ENCODE measurements around the gene RNF146. TPM values are rescaled to one million over a fixed set of nuclear protein-coding genes. Genes with fewer than 3 reads are reported as not detected.
"Not testable (repeated sequence)": the region's sequence is repeated elsewhere in the genome, so short reads cannot be mapped to it uniquely, and the experiment has no call there.

The RNF146 gene
- 10 to 100 TPM in 1 of 2 experiments, 1 to 10 TPM in 1; 9.7 to 10.8 TPM for total RNA-seq

GRCh38 chr6:127266178-127266891, at the start of gene RNF146:
Gene RNF146, plus strand, starts transcription at chr6:127266864. Its CDS starts 13,475 bp downstream, at chr6:127280339.
- intact Hi-C loops (cut with micrococcal nuclease), result loop anchor here (1.0 to 10.0 kb wide), 10 partner anchors 25 to 1962 kb away; partner anchors contain the start of genes CENPW, ECHDC1, HDDC2 and NCOA7
- Mint-ChIP-seq H3K27ac (peak within 1 kb of the TSS; percentile 100), H3K27me3 (ENCODE audit: low read depth) (no peaks in the 10 kb centered on the region), H3K9me3 (no peaks in the 10 kb centered on the region), H3K4me3 (peak within 1 kb of the TSS; percentile 100), H3K36me3 (ENCODE audit: low read depth) (peaks cover 7% of the 10 kb centered on the region), H3K4me1 (ENCODE audit: low read depth) (peaks cover 25% of the 10 kb centered on the region)
- peak; percentile 74 for DNase-seq
- CTCF ChIA-PET, result interaction anchor here (0.6 to 4.5 kb wide), 21 partner anchors 8 to 279 kb away, joined by 3 to 24 read pairs (median 4); partner anchors contain the start of gene MTCL3

- DNase-seq, result no peak
- Mint-ChIP-seq H3K27me3 (ENCODE audit: low read depth) (peaks cover 19% of the 10 kb centered on the region), H3K9me3 (no peaks in the 10 kb centered on the region), H3K4me1 (ENCODE audit: low read depth) (no peaks in the 10 kb centered on the region), H3K4me3 (no peak overlapping the region), H3K27ac (no peak overlapping the region), H3K36me3 (ENCODE audit: low read depth) (no peaks in the 10 kb centered on the region)
- intact Hi-C loops (cut with micrococcal nuclease), result no loop called here
- CTCF ChIA-PET, result interaction anchor here (1.2 kb wide), 1 partner anchor 46 kb away, joined by 3 read pairs; no protein-coding TSS in a partner anchor
Measured at GRCh38 chr6:127219869-127220268, 46.8 kb upstream of the RNF146 start.

GRCh38 chr6:127221201-127221600, 45.5 kb upstream of the RNF146 start:
- no peak for DNase-seq
- CTCF ChIA-PET, result interaction anchor here (0.9 to 1.2 kb wide), 2 partner anchors 9 to 45 kb away, joined by 3 read pairs; no protein-coding TSS in a partner anchor
- Mint-ChIP-seq H3K9me3 (no peaks in the 10 kb centered on the region), H3K27me3 (ENCODE audit: low read depth) (peaks cover 18% of the 10 kb centered on the region), H3K27ac (no peak overlapping the region), H3K36me3 (ENCODE audit: low read depth) (no peaks in the 10 kb centered on the region), H3K4me3 (no peak overlapping the region), H3K4me1 (ENCODE audit: low read depth) (no peaks in the 10 kb centered on the region)
- intact Hi-C loops (cut with micrococcal nuclease), result no loop called here

GRCh38 chr6:127222418-127222817, 44.2 kb upstream of the RNF146 start:
- CTCF ChIA-PET, result no interaction called here
- Mint-ChIP-seq H3K9me3 (no peaks in the 10 kb centered on the region), H3K4me3 (no peak overlapping the region), H3K36me3 (ENCODE audit: low read depth) (no peaks in the 10 kb centered on the region), H3K4me1 (ENCODE audit: low read depth) (no peaks in the 10 kb centered on the region), H3K27me3 (ENCODE audit: low read depth) (peaks cover 16% of the 10 kb centered on the region), H3K27ac (no peak overlapping the region)
- intact Hi-C loops (cut with micrococcal nuclease), result no loop called here
- no peak for DNase-seq

- CTCF ChIA-PET, result no interaction called here
- intact Hi-C loops (cut with micrococcal nuclease), result no loop called here
- H3K27me3 Mint-ChIP-seq (ENCODE audit: low read depth), result peaks cover 22% of the 10 kb centered on the region
Measured at GRCh38 chr6:127225497-127225896, 41.2 kb upstream of the RNF146 start.

GRCh38 chr6:127233819-127234218, 32.8 kb upstream of the RNF146 start:
- H3K4me3 Mint-ChIP-seq; CTCF ChIA-PET; H3K4me1 Mint-ChIP-seq (ENCODE audit: low read depth); DNase-seq; H3K36me3 Mint-ChIP-seq (ENCODE audit: low read depth); H3K27ac Mint-ChIP-seq; intact Hi-C loops (cut with micrococcal nuclease): not testable (repeated sequence)
- Mint-ChIP-seq H3K27me3 (ENCODE audit: low read depth) (peaks cover 12% of the 10 kb centered on the region), H3K9me3 (peaks cover 16% of the 10 kb centered on the region)

More at GRCh38 chr6:127225497-127225896, 41.2 kb upstream of the RNF146 start:
- Mint-ChIP-seq H3K4me1 (ENCODE audit: low read depth) (no peaks in the 10 kb centered on the region), H3K9me3 (peaks cover 4% of the 10 kb centered on the region), H3K27ac (no peak overlapping the region), H3K36me3 (ENCODE audit: low read depth) (no peaks in the 10 kb centered on the region), H3K4me3 (no peak overlapping the region)
- no peak for DNase-seq

GRCh38 chr6:127243501-127243900, 23.2 kb upstream of the RNF146 start:
- no peaks in the 10 kb centered on the region for H3K4me1 Mint-ChIP-seq (ENCODE audit: low read depth)
- intact Hi-C loops (cut with micrococcal nuclease), result no loop called here
- H3K36me3 Mint-ChIP-seq (ENCODE audit: low read depth), result no peaks in the 10 kb centered on the region
- DNase-seq, result no peak
- H3K9me3 Mint-ChIP-seq, result no peaks in the 10 kb centered on the region
- H3K27me3 Mint-ChIP-seq (ENCODE audit: low read depth), result peaks cover 2% of the 10 kb centered on the region
- H3K4me3 Mint-ChIP-seq, result no peak overlapping the region
- CTCF ChIA-PET, result no interaction called here
- no peak overlapping the region for H3K27ac Mint-ChIP-seq

GRCh38 chr6:127247114-127248096, 19.3 kb upstream of the RNF146 start:
- Mint-ChIP-seq H3K27me3 (ENCODE audit: low read depth) (peaks cover 3% of the 10 kb centered on the region), H3K9me3 (no peaks in the 10 kb centered on the region), H3K27ac (no peak overlapping the region), H3K4me3 (no peak overlapping the region), H3K36me3 (ENCODE audit: low read depth) (no peaks in the 10 kb centered on the region), H3K4me1 (ENCODE audit: low read depth) (no peaks in the 10 kb centered on the region)
- intact Hi-C loops (cut with micrococcal nuclease), result no loop called here
- DNase-seq, result no peak
- CTCF ChIA-PET, result interaction anchor here (1.5 kb wide), 1 partner anchor 19 kb away, joined by 4 read pairs; the partner anchor contains the start of gene RNF146

GRCh38 chr6:127249621-127250020, 17.0 kb upstream of the RNF146 start:
- no peak overlapping the region for H3K27ac Mint-ChIP-seq
- no peaks in the 10 kb centered on the region for H3K4me1 Mint-ChIP-seq (ENCODE audit: low read depth)
- no peak for DNase-seq
- H3K4me3 Mint-ChIP-seq, result no peak overlapping the region
- no peaks in the 10 kb centered on the region for H3K9me3 Mint-ChIP-seq
- peaks cover 3% of the 10 kb centered on the region for H3K27me3 Mint-ChIP-seq (ENCODE audit: low read depth)
- intact Hi-C loops (cut with micrococcal nuclease), result no loop called here
- H3K36me3 Mint-ChIP-seq (ENCODE audit: low read depth), result no peaks in the 10 kb centered on the region
- CTCF ChIA-PET, result no interaction called here

GRCh38 chr6:127255286-127255685, 11.4 kb upstream of the RNF146 start:
- Mint-ChIP-seq H3K27ac (no peak overlapping the region), H3K36me3 (ENCODE audit: low read depth) (no peaks in the 10 kb centered on the region), H3K4me3 (no peak overlapping the region), H3K4me1 (ENCODE audit: low read depth) (no peaks in the 10 kb centered on the region), H3K27me3 (ENCODE audit: low read depth) (peaks cover 10% of the 10 kb centered on the region), H3K9me3 (no peaks in the 10 kb centered on the region)
- intact Hi-C loops (cut with micrococcal nuclease), result no loop called here
- no peak for DNase-seq
- CTCF ChIA-PET, result no interaction called here

- DNase-seq, result no peak
- Mint-ChIP-seq H3K4me1 (ENCODE audit: low read depth) (peaks cover 6% of the 10 kb centered on the region), H3K36me3 (ENCODE audit: low read depth) (peaks cover 3% of the 10 kb centered on the region), H3K9me3 (no peaks in the 10 kb centered on the region), H3K27ac (no peak overlapping the region), H3K4me3 (no peak overlapping the region), H3K27me3 (ENCODE audit: low read depth) (peaks cover 8% of the 10 kb centered on the region)
- CTCF ChIA-PET, result interaction anchor here (0.9 to 4.5 kb wide), 4 partner anchors 8 to 286 kb away, joined by 3 to 24 read pairs (median 3); no protein-coding TSS in a partner anchor
- intact Hi-C loops (cut with micrococcal nuclease), result loop anchor here (10.0 kb wide), 2 partner anchors 1278 to 1958 kb away; partner anchors contain the start of genes HDDC2 and TRMT11
Measured at GRCh38 chr6:127262896-127263295, 3.8 kb upstream of the RNF146 start.

GRCh38 chr6:127263481-127263880, 3.2 kb upstream of the RNF146 start:
- H3K27me3 Mint-ChIP-seq (ENCODE audit: low read depth), result peaks cover 8% of the 10 kb centered on the region
- H3K9me3 Mint-ChIP-seq, result no peaks in the 10 kb centered on the region
- DNase-seq, result no peak
- CTCF ChIA-PET, result interaction anchor here (1.3 to 4.5 kb wide), 2 partner anchors 78 to 285 kb away, joined by 3 to 24 read pairs; no protein-coding TSS in a partner anchor
- H3K4me3 Mint-ChIP-seq, result no peak overlapping the region
- H3K36me3 Mint-ChIP-seq (ENCODE audit: low read depth), result peaks cover 3% of the 10 kb centered on the region
- H3K27ac Mint-ChIP-seq, result no peak overlapping the region
- peaks cover 10% of the 10 kb centered on the region for H3K4me1 Mint-ChIP-seq (ENCODE audit: low read depth)
- intact Hi-C loops (cut with micrococcal nuclease), result loop anchor here (10.0 kb wide), 2 partner anchors 1279 to 1959 kb away; partner anchors contain the start of genes HDDC2 and TRMT11

All from activated naive CD4-positive, alpha-beta T cell treated with anti-CD3 and anti-CD28 coated beads for 36 hours (primary cell).